Neural cell (in vitro differentiated cells): ENCODE results near the gene ESR1. TPM values are rescaled to one million over a fixed set of nuclear protein-coding genes. Genes with fewer than 3 reads are reported as not detected.

Experiments
- H2AFZ ChIP-seq: fragments of 200-600, 300-800 bp; sonication (generic), shearing (Covaris generic); 2 replicates; pipeline ENCODE4 v1.6.0; 2014; ENCODE audit warnings: low read depth, mild to moderate bottlenecking, antibody characterized with exemption, low read length, moderate library complexity
- H3F3A ChIP-seq: fragments of 200-600 bp; shearing (Covaris generic); 2 replicates; pipeline ENCODE4 v1.6.1; 2016; ENCODE audit warnings: mild to moderate bottlenecking, moderate library complexity, mixed read lengths, antibody characterized with exemption, low read length; ENCODE audit not compliant: insufficient read depth, poor library complexity, severe bottlenecking
- H3K27ac ChIP-seq: fragments of 200-600, 300-800 bp; sonication (generic), shearing (Covaris generic); 2 replicates; pipeline ENCODE4 v1.5.1; 2014; ENCODE audit warnings: mild to moderate bottlenecking, low read length, moderate library complexity
- H3K27me3 ChIP-seq: fragments of 300-800, 200-600 bp; sonication (generic), shearing (Covaris generic); 2 replicates; pipeline ENCODE4 v1.6.0; 2014; ENCODE audit warnings: mild to moderate bottlenecking, low read depth, low read length, moderate library complexity; ENCODE audit not compliant: insufficient read depth
- H3K36me3 ChIP-seq: fragments of 300-800, 200-600 bp; sonication (generic), shearing (Covaris generic); 2 replicates; pipeline ENCODE4 v1.5.1; 2014; ENCODE audit warnings: mild to moderate bottlenecking, antibody characterized with exemption, low read length, moderate library complexity; ENCODE audit not compliant: insufficient read depth
- H3K4me2 ChIP-seq: fragments of 300-800, 200-600 bp; sonication (generic), shearing (Covaris generic); 2 replicates; pipeline ENCODE4 v1.6.0; 2014; ENCODE audit warnings: mild to moderate bottlenecking, low read length
- H3K4me3 ChIP-seq: fragments of 300-800, 200-600 bp; sonication (generic), shearing (Covaris generic); 2 replicates; pipeline ENCODE4 v1.5.1; 2014; ENCODE audit warnings: mild to moderate bottlenecking, low read length, moderate library complexity
- H3K79me2 ChIP-seq: fragments of 200-600 bp; shearing (Covaris generic); replicated peaks from 2 replicates; pipeline ENCODE4 v1.6.0; 2014; ENCODE audit warnings: mild to moderate bottlenecking, low read length, moderate library complexity; ENCODE audit not compliant: insufficient read depth
- H3K9ac ChIP-seq: fragments of 300-800, 200-600 bp; sonication (generic), shearing (Covaris generic); 2 replicates; pipeline ENCODE4 v1.6.1; 2016; ENCODE audit warnings: mild to moderate bottlenecking, low read length, mixed read lengths
- H3K9me2 ChIP-seq: fragments of 200-600 bp; shearing (Covaris generic); 2 replicates; pipeline ENCODE4 v1.6.1; 2016; ENCODE audit warnings: mild to moderate bottlenecking, low read length, mixed read lengths; ENCODE audit not compliant: insufficient read depth
- H3K9me3 ChIP-seq: fragments of 200-600, 300-800 bp; sonication (generic), shearing (Covaris generic); 2 replicates; pipeline ENCODE4 v1.6.1; 2016; ENCODE audit warnings: mild to moderate bottlenecking, mixed run types, low read length, moderate library complexity, mixed read lengths
- H4K20me1 ChIP-seq: fragments of 200-600 bp; shearing (Covaris generic); 2 replicates; pipeline ENCODE4 v1.6.1; 2016; ENCODE audit warnings: mild to moderate bottlenecking, mixed run types; ENCODE audit not compliant: insufficient read depth
- EP300 ChIP-seq: fragments of 450-650 bp; conservative IDR thresholded peaks from 2 replicates; pipeline ENCODE4 v1.6.1; 2014; ENCODE audit warnings: antibody characterized with exemption, mild to moderate bottlenecking, moderate library complexity; ENCODE audit not compliant: poor library complexity, severe bottlenecking
- EZH2 ChIP-seq: fragments of 200-600, 300-800 bp; shearing (Covaris generic), sonication (generic); IDR thresholded peaks from 2 replicates; pipeline ENCODE4 v1.6.1; 2014; ENCODE audit warnings: antibody characterized with exemption, low read length, borderline replicate concordance, mild to moderate bottlenecking; ENCODE audit not compliant: insufficient read depth, poor library complexity, severe bottlenecking
- MXI1 ChIP-seq: fragments of 450-650 bp; conservative IDR thresholded peaks from 2 replicates; pipeline ENCODE4 v1.6.1; 2014; ENCODE audit warnings: antibody characterized with exemption, mild to moderate bottlenecking; ENCODE audit not compliant: poor library complexity, severe bottlenecking
- POLR2AphosphoS5 ChIP-seq: IDR thresholded peaks from 2 replicates; pipeline ENCODE4 v1.6.1; 2012
- RAD21 ChIP-seq: fragments of 450-650 bp; conservative IDR thresholded peaks from 2 replicates; pipeline ENCODE4 v1.6.1; 2014; ENCODE audit warnings: antibody characterized with exemption, mild to moderate bottlenecking, moderate library complexity
- SMC3 ChIP-seq: fragments of 450-650 bp; conservative IDR thresholded peaks from 2 replicates; pipeline ENCODE4 v1.6.1; 2014; ENCODE audit warnings: antibody characterized with exemption, mild to moderate bottlenecking, moderate library complexity; ENCODE audit not compliant: poor library complexity
- TAF1 ChIP-seq: IDR thresholded peaks from 2 replicates; pipeline ENCODE4 v1.6.1; 2012; ENCODE audit warnings: low read depth
- polyA plus RNA-seq: library from polyadenylated mRNA; depleted of rRNA; stranded (reverse); fragments of >200 nt; gene quantifications from 2 replicates; pipeline ENCODE4 v1.2.3, GENCODE V29; 2014
- TF ChIP-seq, protein P1 (sequence below): IDR thresholded peaks from 2 replicates; pipeline ENCODE4 v1.6.1; 2012; ENCODE audit warnings: borderline replicate concordance
- TF ChIP-seq, protein P2 (sequence below): fragments of 450-650 bp; IDR thresholded peaks from 2 replicates; pipeline ENCODE4 v1.5.1; 2014; ENCODE audit warnings: antibody characterized with exemption, mild to moderate bottlenecking, moderate library complexity; ENCODE audit not compliant: poor library complexity, severe bottlenecking

Gene ESR1
- polyA plus RNA-seq, 1 donor from 2014 or later: 0.14 TPM

DNA sequence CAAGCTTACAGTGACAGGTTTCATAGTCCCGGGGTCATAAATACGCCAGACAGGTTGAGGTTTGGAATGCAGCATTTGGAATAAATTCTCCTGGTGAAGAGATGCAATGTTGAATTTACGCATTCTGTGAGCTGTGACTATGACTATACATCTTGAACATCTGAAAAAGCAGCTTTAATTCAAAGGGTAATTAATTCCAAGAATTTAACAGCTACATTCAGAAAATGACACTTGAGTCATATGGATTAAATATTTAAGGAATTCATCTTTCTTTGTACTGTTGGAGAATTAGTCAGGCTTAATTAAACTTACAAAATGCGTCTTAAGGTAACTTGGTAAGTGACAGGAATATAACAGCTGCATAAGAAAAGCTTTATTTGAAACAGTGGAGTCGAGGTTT is 74.7 kb downstream of the ESR1 start:
- Histone ChIP-seq H3K27ac (no peak overlapping the region), H3K36me3 (no peaks in the 10 kb centered on the region), H2AFZ (no peak overlapping the region), H3K79me2 (no peaks in the 10 kb centered on the region), H3K9me2 (no peaks in the 10 kb centered on the region), H3F3A (no peaks in the 10 kb centered on the region), H3K9ac (no peak overlapping the region), H3K9me3 (no peaks in the 10 kb centered on the region), H3K4me3 (no peak overlapping the region), H3K27me3 (no peaks in the 10 kb centered on the region), H4K20me1 (no peaks in the 10 kb centered on the region), H3K4me2 (no peak overlapping the region)
- TF ChIP-seq POLR2AphosphoS5 (no peak), MXI1 (no peak), TAF1 (no peak), EZH2 (no peak), SMC3 (no peak), RAD21 (no peak), EP300 (no peak)
- TF ChIP-seq, protein P1, sequence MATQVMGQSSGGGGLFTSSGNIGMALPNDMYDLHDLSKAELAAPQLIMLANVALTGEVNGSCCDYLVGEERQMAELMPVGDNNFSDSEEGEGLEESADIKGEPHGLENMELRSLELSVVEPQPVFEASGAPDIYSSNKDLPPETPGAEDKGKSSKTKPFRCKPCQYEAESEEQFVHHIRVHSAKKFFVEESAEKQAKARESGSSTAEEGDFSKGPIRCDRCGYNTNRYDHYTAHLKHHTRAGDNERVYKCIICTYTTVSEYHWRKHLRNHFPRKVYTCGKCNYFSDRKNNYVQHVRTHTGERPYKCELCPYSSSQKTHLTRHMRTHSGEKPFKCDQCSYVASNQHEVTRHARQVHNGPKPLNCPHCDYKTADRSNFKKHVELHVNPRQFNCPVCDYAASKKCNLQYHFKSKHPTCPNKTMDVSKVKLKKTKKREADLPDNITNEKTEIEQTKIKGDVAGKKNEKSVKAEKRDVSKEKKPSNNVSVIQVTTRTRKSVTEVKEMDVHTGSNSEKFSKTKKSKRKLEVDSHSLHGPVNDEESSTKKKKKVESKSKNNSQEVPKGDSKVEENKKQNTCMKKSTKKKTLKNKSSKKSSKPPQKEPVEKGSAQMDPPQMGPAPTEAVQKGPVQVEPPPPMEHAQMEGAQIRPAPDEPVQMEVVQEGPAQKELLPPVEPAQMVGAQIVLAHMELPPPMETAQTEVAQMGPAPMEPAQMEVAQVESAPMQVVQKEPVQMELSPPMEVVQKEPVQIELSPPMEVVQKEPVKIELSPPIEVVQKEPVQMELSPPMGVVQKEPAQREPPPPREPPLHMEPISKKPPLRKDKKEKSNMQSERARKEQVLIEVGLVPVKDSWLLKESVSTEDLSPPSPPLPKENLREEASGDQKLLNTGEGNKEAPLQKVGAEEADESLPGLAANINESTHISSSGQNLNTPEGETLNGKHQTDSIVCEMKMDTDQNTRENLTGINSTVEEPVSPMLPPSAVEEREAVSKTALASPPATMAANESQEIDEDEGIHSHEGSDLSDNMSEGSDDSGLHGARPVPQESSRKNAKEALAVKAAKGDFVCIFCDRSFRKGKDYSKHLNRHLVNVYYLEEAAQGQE: no peak
- TF ChIP-seq, protein P2, sequence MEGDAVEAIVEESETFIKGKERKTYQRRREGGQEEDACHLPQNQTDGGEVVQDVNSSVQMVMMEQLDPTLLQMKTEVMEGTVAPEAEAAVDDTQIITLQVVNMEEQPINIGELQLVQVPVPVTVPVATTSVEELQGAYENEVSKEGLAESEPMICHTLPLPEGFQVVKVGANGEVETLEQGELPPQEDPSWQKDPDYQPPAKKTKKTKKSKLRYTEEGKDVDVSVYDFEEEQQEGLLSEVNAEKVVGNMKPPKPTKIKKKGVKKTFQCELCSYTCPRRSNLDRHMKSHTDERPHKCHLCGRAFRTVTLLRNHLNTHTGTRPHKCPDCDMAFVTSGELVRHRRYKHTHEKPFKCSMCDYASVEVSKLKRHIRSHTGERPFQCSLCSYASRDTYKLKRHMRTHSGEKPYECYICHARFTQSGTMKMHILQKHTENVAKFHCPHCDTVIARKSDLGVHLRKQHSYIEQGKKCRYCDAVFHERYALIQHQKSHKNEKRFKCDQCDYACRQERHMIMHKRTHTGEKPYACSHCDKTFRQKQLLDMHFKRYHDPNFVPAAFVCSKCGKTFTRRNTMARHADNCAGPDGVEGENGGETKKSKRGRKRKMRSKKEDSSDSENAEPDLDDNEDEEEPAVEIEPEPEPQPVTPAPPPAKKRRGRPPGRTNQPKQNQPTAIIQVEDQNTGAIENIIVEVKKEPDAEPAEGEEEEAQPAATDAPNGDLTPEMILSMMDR: no peak

DNA sequence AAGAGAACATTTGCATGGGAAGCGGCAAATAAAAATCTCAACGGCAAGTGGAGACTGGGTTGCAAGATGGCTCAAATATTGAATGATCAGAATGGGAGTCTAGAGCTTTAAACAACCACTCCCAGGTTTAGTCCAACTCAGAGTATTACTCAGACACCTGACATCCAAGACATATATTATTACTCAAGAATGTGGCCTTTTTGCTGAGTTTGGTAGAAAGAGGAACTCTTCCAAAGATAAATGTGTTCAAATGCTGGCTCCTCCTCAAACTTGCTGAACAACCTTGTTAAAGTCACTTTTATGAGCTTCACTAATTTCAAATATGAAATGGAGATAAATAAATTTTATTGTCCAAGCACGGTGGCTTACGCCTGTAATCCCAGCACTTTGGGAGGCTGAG is 77.8 kb downstream of the ESR1 start:
- Histone ChIP-seq H3K36me3 (no peaks in the 10 kb centered on the region), H3K27me3 (no peaks in the 10 kb centered on the region), H4K20me1 (no peaks in the 10 kb centered on the region), H3K9ac (no peak overlapping the region), H3K79me2 (no peaks in the 10 kb centered on the region), H3K4me2 (no peak overlapping the region), H2AFZ (no peak overlapping the region), H3K27ac (no peak overlapping the region), H3F3A (no peaks in the 10 kb centered on the region), H3K9me3 (no peaks in the 10 kb centered on the region), H3K9me2 (no peaks in the 10 kb centered on the region), H3K4me3 (no peak overlapping the region)
- TF ChIP-seq SMC3: no peak
- no peak for TF ChIP-seq MXI1
- no peak for TF ChIP-seq EZH2
- TF ChIP-seq RAD21: no peak
- TF ChIP-seq TAF1: no peak
- TF ChIP-seq, protein P2: no peak
- no peak for TF ChIP-seq EP300
- TF ChIP-seq, protein P1: no peak
- no peak for TF ChIP-seq POLR2AphosphoS5
